Fibroblast of lung (primary cell): ENCODE measurements around the gene HMX3. TPM values are rescaled to one million over a fixed set of nuclear protein-coding genes. Genes with fewer than 3 reads are reported as not detected.

Experiments
- DNase-seq, 2 donors: peaks; one replicate each; pipeline versions ENCODE4 v3.0.0 to v3.0.0-alpha.2; 2010; ENCODE audit warnings: low read depth in 2 of 2
- H2AFZ ChIP-seq: 2 replicates; pipeline ENCODE4 v1.5.1; 2012; ENCODE audit warnings: low read length, control low read depth, inconsistent platforms
- H3K27ac ChIP-seq: 2 replicates; pipeline ENCODE4 v1.5.1; 2011; ENCODE audit warnings: low read length, control low read depth; ENCODE audit not compliant: insufficient read depth
- H3K27me3 ChIP-seq: 2 replicates; pipeline ENCODE4 v1.5.1; 2011; ENCODE audit warnings: mild to moderate bottlenecking, low read length; ENCODE audit not compliant: control insufficient read depth, insufficient read depth
- H3K36me3 ChIP-seq: 2 replicates; pipeline ENCODE4 v1.5.1; 2011; ENCODE audit warnings: low read length; ENCODE audit not compliant: control insufficient read depth, insufficient read depth
- H3K4me1 ChIP-seq: 2 replicates; pipeline ENCODE4 v1.5.1; 2011; ENCODE audit warnings: low read length; ENCODE audit not compliant: control insufficient read depth, insufficient read depth; ENCODE audit errors: extremely low read depth
- H3K4me2 ChIP-seq: 2 replicates; pipeline ENCODE4 v1.5.1; 2011; ENCODE audit warnings: low read length, control low read depth; ENCODE audit not compliant: insufficient read depth; ENCODE audit errors: extremely low read depth
- H3K4me3 ChIP-seq, 4 experiments: fragments of 200-600 bp in 1 of 4; sonication (generic) in 1 of 4; replicated peaks in 1 of 4; 2 replicates each; pipeline ENCODE4 v1.5.1; 2011 to 2016; ENCODE audit warnings: low read length in 4 of 4, low read depth in 3 of 4, mild to moderate bottlenecking in 3 of 4, control low read depth in 2 of 4, inconsistent platforms in 1 of 4, mixed read lengths in 1 of 4; ENCODE audit not compliant: insufficient read depth in 1 of 4; ENCODE audit errors: control extremely low read depth in 1 of 4
- H3K79me2 ChIP-seq: 2 replicates; pipeline ENCODE4 v1.5.1; 2012; ENCODE audit warnings: mild to moderate bottlenecking, low read length, inconsistent platforms; ENCODE audit not compliant: control insufficient read depth, insufficient read depth
- H3K9ac ChIP-seq: 2 replicates; pipeline ENCODE4 v1.5.1; 2011; ENCODE audit warnings: mild to moderate bottlenecking, low read length, control low read depth; ENCODE audit not compliant: insufficient read depth
- H3K9me3 ChIP-seq: 2 replicates; pipeline ENCODE4 v1.5.1; 2012; ENCODE audit warnings: low read depth, low read length; ENCODE audit not compliant: control insufficient read depth, insufficient read depth
- H4K20me1 ChIP-seq: 2 replicates; pipeline ENCODE4 v1.5.1; 2011; ENCODE audit warnings: low read length; ENCODE audit not compliant: control insufficient read depth, insufficient read depth; ENCODE audit errors: extremely low read depth
- EZH2 ChIP-seq: IDR thresholded peaks from 2 replicates; pipeline ENCODE4 v1.5.1; 2012; ENCODE audit warnings: low read length, control low read depth, mild to moderate bottlenecking; ENCODE audit errors: missing control alignments
- polyA plus RNA-seq, 2 donors: library from polyadenylated mRNA; depleted of rRNA in 1 of 2; stranded (reverse) in 1 of 2; unstranded in 1 of 2; fragments of >200 nt; gene quantifications; 2 replicates each; pipeline ENCODE4 v1.2.1, GENCODE V29; 2011 to 2012; ENCODE audit warnings: missing spikeins in 1 of 2
- total RNA-seq: library from RNA; depleted of rRNA; stranded (reverse); fragments of >200 nt; gene quantifications from 2 replicates; pipeline ENCODE4 v1.2.1, GENCODE V29; 2014
- TF ChIP-seq, protein P1 (sequence below), 2 donors: IDR thresholded peaks in 1 of 2; conservative IDR thresholded peaks in 1 of 2; 1 replicate in 1 of 2; 2 replicates in 1 of 2; pipeline ENCODE4 v1.5.1; 2011 to 2012; ENCODE audit warnings: low read length in 2 of 2, control low read depth in 1 of 2, inconsistent platforms in 1 of 2, low read depth in 1 of 2, mild to moderate bottlenecking in 1 of 2

The HMX3 gene
- total and polyA plus RNA-seq, 2 donors (not counting 1 experiment from before 2014, with no cell fraction given), result not detected

GRCh38 chr10:123133541-123134342 is 2.0 kb upstream of the HMX3 start:
- Histone ChIP-seq H3K27ac (no peak overlapping the region), H3K9me3 (no peaks in the 10 kb centered on the region), H2AFZ (no peak overlapping the region), H3K9ac (no peak overlapping the region), H3K36me3 (no peaks in the 10 kb centered on the region), H3K4me2 (no peak overlapping the region), H3K27me3 (peaks cover 67% of the 10 kb centered on the region), H3K79me2 (no peaks in the 10 kb centered on the region), H3K4me1 (peaks cover 5% of the 10 kb centered on the region), H3K4me3 (no peak overlapping the region), H4K20me1 (no peaks in the 10 kb centered on the region)
- TF ChIP-seq EZH2, result no peak
- TF ChIP-seq, protein P1, sequence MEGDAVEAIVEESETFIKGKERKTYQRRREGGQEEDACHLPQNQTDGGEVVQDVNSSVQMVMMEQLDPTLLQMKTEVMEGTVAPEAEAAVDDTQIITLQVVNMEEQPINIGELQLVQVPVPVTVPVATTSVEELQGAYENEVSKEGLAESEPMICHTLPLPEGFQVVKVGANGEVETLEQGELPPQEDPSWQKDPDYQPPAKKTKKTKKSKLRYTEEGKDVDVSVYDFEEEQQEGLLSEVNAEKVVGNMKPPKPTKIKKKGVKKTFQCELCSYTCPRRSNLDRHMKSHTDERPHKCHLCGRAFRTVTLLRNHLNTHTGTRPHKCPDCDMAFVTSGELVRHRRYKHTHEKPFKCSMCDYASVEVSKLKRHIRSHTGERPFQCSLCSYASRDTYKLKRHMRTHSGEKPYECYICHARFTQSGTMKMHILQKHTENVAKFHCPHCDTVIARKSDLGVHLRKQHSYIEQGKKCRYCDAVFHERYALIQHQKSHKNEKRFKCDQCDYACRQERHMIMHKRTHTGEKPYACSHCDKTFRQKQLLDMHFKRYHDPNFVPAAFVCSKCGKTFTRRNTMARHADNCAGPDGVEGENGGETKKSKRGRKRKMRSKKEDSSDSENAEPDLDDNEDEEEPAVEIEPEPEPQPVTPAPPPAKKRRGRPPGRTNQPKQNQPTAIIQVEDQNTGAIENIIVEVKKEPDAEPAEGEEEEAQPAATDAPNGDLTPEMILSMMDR (conservative IDR thresholded peaks at IDR 0.05 in 1 of 2, IDR thresholded peaks at IDR 0.05 in 1 of 2; ENCODE audit: low read depth in 1 of 2, low read length in 2 of 2), result no peak
- DNase-seq, result no peak

- Histone ChIP-seq H3K27me3 (peaks cover 74% of the 10 kb centered on the region), H3K9ac (no peak overlapping the region), H3K4me2 (no peak overlapping the region), H4K20me1 (no peaks in the 10 kb centered on the region), H3K9me3 (no peaks in the 10 kb centered on the region), H3K36me3 (no peaks in the 10 kb centered on the region), H2AFZ (no peak overlapping the region), H3K79me2 (no peaks in the 10 kb centered on the region), H3K27ac (no peak overlapping the region), H3K4me1 (peaks cover 5% of the 10 kb centered on the region), H3K4me3 (no peak overlapping the region)
- TF ChIP-seq EZH2, result peak; percentile 91
- TF ChIP-seq, protein P1 (conservative IDR thresholded peaks at IDR 0.05 in 1 of 2, IDR thresholded peaks at IDR 0.05 in 1 of 2; ENCODE audit: low read depth in 1 of 2, low read length in 2 of 2), result no peak
- DNase-seq, result no peak
Observed at GRCh38 chr10:123134343-123134914, 1.3 kb upstream of the HMX3 start.

GRCh38 chr10:123134915-123135414 is 805 bp upstream of the HMX3 start:
- H2AFZ ChIP-seq, result no peak overlapping the region

More at GRCh38 chr10:123134915-123135414, 805 bp upstream of the HMX3 start:
- Histone ChIP-seq H3K36me3 (no peaks in the 10 kb centered on the region), H3K4me1 (peaks cover 5% of the 10 kb centered on the region), H3K9ac (no peak overlapping the region), H3K9me3 (no peaks in the 10 kb centered on the region), H3K27me3 (peaks cover 79% of the 10 kb centered on the region), H3K79me2 (no peaks in the 10 kb centered on the region), H3K27ac (no peak overlapping the region), H3K4me2 (no peak overlapping the region), H3K4me3 (no peak overlapping the region), H4K20me1 (no peaks in the 10 kb centered on the region)
- TF ChIP-seq, protein P1 (conservative IDR thresholded peaks at IDR 0.05 in 1 of 2, IDR thresholded peaks at IDR 0.05 in 1 of 2; ENCODE audit: low read depth in 1 of 2, low read length in 2 of 2), result no peak
- TF ChIP-seq EZH2, result peak; percentile 94
- no peak for DNase-seq
